ENCODE measurements around the gene ARHGEF12.
"Not testable (repeated sequence)": the region's sequence is repeated elsewhere in the genome, so short reads cannot be mapped to it uniquely, and the experiment has no call there.

Gene ARHGEF12

DNA sequence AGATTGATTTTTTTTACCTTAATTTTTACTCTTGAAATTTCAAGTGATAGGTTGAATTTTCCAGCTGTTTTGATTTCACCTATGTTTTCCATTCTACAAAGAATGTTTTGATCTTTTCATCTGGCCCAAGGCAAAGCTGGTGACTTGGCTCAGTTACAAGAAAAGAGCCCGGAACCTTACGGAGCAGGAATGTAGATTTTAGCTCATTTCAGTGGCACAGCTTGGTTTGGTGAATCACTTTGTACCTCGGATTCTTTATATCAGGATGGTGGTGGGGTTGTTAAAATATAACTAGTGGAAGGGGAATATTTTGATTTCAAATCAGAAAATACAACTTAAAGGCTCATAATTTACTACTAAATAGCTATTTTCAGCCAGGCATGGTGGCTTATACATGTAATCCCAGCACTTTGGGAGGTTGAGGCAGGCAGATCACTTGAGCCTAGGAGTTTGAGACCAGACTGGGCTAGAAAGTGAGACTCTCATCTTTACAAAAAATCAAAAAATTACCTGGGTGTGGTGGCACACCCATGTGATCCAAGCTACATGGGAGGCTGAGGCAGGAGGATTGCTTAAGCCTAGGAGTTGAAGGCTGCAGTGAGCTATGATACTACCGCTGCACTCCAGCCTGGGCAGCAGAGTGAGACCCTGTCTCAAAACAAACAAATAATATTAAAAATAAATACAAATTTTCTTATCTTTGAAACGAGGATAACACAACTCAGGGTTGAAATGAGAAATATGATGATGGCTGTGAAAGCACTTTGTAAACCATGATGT is 166.0 kb downstream of the ARHGEF12 start:
- DNase-seq, result no peak

DNA sequence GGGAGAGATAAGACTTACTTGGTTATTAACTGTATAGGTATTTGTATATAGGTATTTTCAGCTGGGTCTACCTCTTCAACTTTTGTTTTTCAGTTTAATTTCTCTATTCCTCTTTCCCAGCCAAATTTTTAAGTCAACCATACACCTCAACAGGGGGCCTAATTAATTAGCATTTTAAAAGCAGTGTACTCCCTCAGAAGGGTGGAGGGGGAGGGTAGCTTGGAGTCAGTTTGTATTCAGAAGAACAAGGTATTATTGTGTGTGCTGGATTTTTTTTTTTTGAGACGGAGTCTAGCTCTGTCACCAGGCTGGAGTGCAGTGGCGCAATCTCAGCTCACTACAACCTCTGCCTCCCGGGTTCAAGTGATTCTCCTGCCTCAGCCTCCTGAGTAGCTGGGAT is 167.3 kb downstream of the ARHGEF12 start:
- not testable (repeated sequence) for DNase-seq

DNA sequence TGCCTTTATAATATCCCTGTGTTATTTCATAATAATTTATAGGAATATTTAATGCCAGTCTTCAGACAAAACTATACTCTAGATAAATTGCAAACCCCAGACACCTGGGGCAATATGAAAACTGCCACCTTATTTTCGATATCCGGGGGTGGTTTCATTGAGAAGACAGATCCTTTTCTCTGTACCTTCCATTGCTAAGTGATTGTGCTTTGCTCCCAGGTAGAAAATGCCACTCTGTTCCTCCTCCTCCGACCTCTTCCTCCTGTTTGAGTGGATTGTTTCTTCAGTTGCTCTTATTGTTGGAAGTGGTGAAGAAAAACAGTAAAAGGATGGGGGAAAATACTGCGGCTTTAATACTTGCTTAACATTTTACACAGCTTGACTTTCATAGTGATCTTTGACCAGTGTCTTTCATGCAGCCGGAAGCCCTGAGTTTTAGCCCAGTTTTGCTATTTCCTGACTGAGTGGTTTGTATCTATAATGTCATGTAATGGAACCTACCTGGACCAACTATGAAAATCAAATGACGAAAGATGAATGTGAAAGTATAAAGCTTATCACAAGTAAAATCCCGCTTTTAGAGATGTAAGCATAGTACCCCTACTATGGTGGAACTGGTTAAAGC is 169.7 kb downstream of the ARHGEF12 start:
- no peak for DNase-seq

DNA sequence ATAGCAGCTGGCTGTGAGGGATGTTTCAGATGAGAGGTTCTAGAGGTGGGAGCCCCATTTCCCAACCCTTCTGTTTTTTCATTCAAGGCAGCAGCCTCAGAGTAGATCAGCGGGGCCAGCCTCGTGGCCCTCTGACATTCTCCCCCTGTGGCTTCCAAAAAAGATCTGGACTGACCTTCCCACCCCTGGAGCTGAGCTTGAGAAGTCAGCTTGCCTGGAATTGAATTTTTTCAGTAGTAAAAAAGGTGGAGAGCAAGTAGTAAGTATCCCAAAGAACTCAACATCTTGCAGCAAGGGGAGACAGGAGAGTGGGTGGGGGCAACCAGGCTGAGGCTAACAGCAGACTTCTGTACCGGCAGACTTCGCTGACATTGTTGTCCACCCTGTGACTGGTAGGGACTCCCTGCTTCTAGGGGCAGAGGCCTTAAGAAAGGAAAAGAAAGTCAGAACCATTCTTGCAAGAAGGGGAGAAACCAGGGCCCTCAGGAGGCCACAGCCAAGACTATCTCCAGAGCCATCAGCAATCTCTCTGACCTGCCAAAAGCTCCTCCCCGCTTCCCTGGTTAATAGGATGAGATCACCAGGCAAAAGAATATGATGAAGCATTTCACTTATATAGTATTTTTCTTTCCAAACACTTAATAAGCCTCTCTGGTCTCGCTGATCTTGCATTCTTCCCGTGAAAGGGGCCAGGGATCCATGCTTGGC is 173.3 kb downstream of the ARHGEF12 start:
- DNase-seq, result no peak

DNA sequence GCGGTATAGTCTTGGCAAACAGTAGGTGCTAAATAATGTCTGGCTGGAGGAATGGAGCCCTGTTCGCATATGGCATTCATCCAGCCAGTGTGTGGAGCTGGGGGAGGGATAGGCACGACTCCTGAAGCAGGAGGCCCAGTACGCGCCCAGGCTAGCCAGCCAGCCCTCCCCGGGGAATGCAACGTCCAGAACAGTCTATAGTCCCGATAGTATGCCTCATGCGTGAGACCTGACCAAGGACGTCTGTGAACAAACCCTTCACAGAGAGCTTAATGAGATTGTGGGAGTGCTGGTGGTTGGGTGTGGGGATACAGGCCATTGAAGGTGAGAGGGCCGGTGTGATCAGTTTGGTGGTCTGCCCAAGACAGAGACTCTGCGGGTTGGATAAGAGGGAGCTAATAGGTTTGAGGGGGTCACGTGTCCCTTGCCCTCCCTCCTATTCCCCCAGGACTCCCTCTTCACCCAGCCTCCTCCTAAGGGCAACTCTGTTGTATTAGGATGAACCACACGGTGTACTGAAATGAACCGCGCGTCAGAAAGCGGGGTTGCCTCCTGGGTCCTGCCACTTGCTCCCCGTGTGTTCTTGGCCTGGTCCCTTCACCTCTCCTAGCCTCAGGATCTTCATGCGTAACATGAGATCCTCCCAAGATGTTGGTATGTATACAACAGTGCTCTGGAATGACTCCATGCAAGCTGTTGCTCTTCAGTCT is 174.3 kb downstream of the ARHGEF12 start:
- no peak for DNase-seq

DNA sequence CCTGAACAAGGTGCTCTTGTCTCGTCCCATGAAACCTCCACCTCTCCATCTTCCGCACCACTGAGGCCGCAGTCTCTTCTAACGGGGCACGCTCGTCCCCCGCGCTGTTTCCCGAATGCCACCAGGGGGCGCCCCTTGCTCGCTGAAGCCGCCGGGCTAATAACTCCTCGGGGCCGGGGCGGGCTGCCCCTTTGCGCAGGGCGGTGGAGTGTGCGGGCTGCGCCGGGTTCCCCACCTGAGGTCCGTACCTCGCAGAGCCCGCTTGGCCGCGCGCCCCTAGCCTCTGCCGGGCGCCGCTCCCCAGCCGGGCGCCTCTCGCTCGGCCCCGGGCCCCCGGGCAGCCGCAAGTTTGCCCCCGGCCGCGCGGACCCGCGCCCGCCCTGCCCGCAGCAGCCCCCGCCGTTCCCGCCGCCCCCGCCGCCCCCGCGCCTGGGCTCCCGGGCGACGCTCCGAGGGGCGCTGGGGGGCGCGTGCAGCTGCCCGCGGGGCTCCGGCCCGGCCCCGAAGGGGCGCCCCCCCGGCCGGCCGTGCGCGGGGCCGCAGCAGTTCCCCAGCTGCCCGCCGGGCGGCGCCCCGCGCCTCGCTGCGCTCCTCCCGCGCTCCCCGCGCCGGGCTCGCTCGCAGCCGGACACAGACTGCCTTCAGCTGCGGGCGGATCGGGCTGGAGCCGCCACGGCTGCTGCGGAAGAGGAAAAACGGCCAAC is 175.1 kb downstream of the ARHGEF12 start, which contains the start of gene GRIK4:
TSS of gene GRIK4 (plus strand) at position 633 of the 704 bp plus-strand sequence. CDS start 148,571 bp downstream, outside the sequence.
- DNase-seq, result peak; percentile 59 to 61

DNA sequence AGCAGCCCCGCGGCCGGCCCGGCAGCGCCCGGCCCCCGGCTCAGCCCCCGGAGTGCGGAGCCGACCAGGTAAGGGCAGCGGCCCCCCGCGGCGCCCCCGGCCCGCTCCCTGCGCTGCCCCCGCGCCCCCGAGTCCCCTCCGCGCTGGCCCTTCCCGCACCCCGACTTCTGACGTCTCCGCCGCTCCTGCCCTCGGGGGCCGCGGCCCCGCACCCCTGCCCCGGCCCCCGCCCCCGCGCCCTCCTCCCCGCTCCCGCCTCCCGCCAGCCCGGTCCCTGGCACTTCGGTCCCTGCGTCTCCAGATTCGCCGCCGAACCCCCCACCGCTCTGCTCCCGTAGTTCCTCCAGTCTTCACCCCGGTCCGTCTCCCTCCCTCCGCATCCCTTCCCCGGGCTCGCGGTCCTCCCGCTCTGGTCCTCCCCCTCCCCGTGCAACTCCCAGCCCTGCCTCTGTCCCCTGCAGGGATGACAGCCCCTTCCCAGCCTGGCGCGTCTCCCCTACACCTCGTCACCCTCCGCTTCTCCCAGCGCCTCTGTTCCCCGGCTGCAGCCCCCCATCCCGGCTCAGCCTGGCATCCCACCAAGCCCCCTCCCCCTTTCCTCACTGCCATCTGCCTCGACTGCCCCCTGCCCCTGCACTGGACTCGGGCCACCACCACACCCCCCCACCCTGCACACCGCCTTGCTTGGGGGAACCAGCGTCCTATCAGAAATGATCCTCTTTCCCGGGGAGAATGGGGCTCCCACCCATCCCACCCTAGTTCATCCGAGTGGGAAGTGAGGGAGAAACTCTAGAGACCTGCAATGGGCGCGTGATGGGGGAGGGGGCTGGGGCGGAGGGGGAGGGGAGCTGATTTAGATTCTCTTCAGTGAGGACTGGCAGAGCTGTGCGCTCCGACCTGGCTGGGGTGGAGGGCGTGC is 175.9 kb downstream of the ARHGEF12 start:
- no peak for DNase-seq

DNA sequence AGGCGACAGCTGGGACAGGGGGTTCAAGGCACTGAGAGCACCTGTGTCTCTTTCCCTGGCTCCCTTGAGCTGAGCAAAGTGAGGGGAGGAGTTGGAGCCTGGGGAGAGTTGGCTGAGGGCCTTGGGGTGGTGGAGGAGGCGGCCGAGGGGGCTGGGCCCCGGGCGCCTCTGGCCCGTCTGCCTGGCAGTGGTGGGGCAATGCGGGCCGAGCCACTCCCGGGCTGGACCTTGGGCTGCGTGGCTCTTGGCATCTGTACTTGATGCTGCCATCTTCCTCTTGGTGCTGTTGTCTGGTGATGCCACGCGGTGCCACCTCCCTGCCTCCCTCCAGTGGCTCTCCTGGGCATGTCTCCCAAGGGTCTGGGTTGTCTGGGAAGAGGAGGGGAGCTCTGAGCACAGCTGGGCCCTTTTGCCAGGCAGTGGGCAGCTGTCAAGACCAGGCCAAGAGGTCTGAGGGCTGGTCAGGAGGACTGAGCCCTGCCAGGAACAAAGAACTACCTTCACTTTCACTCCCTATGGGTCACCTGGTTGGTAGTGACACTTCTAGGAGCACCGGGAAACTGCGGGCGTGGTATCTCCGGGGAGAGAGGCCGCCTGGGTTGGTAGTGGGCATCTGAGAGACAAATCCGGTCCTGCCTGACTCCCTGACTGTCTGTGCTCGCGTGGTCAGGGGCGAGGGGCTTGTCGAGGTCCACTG is 176.7 kb downstream of the ARHGEF12 start:
- DNase-seq, result no peak

DNA sequence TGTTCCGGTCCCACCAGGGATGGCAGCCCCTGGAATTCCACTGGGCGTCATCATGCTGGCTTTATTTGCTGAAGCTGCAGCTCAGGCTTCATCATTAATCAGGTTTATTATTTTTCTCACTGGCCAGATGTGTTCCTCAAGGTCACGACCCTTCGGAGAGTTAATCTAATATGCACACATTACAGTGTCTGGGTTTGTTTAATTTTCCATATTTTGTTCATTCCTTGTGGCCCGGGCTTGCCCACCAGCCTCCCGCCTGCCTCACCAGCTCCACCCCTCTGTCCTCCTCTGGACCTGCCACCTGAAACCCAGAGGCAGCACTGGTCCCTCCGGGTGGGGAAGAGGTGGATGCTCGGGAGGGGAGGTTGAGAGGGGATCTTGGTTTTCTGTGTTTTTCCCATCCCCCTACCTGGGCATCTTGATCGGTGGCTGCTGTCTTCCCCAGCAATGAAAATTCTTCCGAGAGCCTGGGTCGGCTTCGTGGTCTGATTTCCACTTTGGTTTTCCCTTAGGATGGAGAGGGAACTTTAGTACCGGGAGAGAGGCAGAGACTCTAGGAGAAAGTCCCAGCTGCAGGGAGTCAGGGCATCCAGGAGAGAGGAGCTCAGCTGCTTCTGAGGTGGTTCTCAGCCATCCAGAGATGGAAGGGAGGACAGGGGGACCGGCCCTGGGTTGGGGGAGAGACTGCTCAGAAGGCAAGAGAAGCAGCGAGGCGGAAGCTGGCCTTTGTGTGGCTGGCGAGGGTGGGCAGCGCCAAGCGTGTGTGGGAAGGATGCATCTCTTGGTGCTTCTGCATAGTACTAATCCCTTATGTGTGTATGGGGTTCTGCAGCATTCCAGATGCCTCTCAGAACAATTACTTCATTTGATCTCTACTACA is 177.5 kb downstream of the ARHGEF12 start:
- DNase-seq, result no peak

DNA sequence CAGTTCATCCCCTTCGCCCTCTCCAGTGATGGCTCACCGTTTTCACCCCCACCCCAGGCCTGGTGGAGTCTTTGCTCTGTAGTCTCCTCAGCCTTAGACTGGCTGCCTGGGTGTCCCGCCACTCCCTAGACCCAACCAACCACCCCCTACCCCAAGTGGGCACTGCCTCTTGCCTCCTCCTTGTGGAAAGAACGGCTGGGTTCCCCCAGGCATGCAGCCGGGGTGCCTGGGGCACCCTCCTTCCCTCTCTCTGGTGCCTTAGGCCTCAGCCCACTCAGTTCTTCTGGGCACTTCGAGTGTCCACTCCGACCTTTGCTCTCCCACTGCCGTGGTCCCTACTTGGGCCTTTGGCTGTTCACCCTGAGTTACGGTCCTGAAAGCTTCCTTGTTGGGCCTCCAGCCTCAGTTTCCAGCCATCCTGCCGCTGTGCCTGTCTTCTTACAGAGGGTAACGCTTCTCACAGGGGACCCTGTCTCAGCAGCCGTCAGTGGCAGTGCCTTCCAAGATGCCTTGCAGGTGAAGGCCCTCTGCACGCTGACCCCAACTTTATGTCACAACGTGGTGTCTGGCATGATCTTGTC is 178.4 kb downstream of the ARHGEF12 start:
- DNase-seq, result no peak

DNA sequence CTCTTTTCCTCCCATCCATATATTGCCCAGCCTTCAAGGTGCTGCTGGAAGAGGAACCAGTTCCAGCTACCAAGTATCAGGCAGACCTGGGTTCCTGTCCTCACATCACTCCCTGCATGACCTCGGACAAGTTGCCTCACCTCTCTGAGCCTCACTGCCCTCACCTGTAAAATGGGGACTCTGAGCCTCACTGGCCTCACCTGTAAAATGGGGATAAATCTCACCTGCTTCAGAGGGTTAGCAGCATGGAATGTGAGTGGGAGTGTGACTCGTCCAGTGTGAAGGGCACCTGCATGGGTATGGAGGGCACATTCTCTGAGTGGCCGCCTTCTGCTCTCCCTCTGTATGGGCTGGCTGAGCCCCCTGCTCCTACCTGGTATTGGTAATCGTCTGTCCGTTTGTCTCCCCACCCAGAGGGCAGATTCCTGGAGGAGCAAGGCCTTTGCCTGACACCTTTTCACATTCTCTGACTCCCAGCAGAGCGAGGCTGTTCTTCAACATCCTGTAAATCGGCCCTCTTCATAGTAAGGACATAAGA is 179.0 kb downstream of the ARHGEF12 start:
- no peak for DNase-seq

DNA sequence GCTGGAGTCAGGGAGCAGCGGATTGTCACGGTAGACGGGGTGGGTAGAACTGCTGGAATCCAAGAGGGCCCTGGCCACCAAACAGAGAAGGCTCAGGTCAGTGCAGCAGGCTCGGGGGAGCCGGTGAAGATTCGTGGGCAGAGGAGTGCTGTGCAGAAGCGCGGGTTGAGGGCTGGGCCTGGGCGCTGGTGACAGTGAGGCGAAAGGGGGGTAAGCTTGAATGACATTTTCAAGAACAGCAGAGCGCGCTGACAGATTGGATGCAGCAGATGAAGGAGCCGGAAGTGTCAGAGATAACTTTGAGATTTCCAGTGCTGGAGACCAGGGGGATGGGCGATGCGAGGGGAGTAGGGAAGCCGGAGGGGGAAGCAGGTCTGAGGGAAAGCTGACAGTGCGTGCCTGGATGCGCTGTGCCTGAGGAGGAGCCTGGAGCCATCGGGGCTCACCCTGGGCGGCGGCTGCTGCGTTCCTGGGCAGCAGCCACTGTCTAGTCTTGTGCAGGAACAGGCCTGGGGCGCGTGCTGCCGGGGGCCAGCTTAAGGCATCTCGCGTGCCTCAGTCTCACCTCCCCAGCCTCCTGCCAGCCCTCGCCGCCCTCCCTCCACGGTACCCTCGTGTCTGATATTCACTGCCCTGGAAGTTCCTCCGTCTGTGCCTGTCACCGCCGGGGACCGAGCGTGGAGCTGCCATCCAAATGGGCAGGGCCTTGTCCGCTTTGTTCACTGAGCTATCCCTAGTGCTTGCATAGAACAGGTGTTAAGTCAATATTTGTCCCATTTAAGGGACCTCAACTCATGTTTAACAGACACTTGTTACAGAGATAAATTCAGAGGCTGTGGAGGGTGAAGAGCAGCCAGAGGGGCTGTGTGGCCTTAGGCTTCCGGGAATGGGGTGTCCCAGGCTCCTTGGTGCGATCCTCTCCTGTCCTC is 180.5 kb downstream of the ARHGEF12 start:
- DNase-seq, result no peak

DNA sequence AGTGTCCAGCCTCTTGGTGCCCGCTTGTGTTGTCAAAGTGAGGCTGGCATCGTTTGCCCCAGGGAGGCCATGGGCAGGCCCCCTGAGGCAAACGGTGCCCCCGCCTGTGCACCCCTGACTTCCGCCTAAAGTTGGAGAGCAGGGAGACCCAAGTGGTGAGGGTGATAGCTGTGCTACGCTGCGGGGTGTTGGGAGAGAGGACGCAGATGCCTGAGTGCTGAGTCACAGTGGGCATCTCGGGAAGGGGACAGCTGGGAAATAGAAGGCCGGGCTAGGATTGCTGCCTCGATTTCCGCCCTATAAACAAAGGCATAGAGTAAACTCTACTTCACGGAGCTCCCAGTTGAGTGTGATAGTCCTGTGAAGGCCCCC is 181.2 kb downstream of the ARHGEF12 start:
- no peak for DNase-seq

DNA sequence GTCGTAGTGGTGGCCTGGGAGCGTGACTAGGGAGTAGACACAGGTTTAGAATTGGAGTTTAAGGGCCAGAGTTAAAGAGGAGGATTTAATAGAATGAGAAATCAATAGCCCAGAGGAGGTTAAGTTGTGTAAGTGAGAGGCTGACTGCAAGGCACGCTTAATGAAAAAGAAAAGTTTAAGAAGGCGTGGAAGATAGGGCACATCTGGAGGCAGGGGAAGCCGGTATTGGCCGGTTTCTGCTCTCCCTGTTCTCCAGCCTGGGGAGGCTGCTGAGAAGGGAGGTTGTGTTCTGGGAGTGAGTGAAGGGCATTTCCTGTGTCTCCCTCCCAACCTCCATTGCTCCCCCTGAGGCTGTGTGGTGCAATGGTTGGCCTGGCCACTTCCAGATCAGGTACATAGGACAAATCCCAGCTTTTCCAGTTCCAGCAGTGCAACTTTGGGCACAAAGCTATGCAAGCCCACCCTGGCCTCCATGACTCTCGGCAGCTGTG is 181.6 kb downstream of the ARHGEF12 start:
- no peak for DNase-seq

DNA sequence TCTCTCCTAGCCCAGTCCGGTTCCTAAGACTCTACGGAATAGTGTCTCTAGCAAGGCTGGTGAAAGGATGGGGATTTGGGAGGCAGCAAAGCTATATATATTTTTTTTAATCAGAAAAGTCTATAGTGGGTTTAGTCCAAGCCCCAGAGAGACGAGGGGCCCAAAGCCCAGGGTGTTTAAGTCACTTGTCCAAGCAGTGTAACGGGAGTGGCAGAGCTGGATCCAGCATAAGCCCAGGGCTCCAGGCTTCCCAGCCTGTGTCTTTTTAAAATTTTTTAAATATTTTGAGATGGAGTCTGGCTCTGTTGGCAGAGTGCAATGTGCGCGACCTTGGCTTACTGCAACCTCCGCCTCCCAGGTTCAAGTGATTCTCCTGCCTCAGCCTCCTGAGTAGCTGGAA is 182.1 kb downstream of the ARHGEF12 start:
- DNase-seq, result no peak

DNA sequence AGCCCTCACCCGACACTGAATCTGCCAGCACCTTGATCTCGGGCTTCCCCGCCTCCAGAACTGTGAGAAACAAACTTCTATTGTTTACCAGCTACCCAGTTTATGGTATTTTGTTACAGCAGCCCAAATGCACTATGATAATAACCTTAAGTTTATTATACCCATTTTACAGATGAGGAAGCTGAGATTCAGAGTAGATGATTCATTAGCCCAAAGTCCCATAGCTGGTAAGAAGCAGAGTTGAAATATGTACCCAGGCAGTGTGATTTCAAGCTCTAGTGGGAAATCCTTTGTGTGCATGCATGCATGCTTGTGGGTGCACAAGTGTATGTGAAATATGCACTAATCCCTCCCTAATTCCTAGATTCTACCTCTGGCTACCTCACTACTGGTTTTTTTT is 183.3 kb downstream of the ARHGEF12 start:
- DNase-seq, result no peak

DNA sequence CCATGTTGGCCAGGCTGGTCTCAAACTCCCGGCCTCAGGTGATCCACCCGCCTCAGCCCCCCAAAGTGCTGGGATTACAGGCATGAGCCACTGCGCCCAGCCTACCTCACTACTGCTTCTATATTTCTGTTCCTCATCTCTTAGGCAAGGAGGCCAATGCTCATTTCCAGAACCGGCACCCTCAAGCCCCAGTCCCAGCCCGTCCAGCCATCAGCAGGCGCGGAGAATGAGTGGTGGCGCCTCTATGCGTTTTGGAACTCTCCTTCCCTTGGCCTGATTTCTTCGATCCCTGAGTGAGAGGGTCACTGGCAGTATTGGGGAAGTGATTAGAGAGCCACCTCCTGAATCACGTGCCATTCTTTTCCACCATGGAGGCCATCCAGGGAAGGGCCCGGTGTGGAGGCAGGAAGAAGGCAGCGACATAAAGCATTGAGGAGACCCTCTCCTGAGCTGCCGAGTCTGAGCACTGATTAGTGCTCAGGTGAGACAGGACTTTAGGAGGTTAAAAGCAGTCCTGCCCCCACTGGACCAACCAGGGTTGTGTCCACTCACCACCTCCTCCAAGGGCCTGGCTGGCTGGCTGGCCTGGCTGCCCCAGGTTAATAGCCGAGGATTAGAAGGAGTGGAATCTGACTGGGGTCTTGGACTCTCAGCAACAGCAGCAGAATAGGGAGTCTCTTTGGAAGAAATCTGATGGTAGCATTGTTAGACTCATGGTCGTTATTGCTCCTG is 184.0 kb downstream of the ARHGEF12 start:
- DNase-seq, result no peak
